ENCODE measurements around the gene ST7.

The ST7 gene

DNA sequence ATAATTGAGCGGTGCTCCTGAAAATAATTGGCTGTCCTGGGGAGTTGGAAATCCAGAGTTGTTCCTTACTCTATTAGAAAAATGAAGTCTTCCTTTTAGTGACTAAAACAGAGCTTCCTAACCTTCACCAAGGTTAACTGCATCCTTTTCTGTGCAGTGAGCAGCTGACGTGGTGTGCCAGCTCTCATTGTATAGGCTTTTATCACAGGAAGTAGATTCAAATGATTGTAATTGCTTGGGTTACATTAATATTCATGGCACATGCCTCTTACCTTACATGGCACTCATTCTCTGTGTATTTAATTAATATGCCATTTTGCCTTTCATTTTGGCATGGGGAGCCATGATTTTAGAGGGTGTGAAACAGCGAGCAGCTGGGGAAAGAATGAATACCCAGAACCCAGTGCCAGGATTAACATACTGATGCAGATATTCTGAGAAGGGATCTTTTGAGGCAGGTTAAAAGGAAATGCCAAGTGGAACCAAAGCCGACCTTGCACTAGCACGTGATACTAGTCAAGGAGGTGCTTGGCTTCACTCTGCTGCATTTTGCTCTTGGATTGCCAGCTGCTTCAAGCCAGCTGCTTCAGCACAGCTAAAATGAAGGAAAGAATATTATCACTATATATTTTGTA lies 115.3 kb downstream of the ST7 start:
- intact Hi-C loops (cut with DNase I; ENCODE audit: low total_unique reads) = no loop called here
- no peaks in the 10 kb centered on the region for H3K27me3 ChIP-seq
- no peak for DNase-seq
- TF ChIP-seq CTCF (IDR thresholded peaks at IDR 0.05) = no peak
- H3K27ac ChIP-seq = peak overlapping the region; percentile 45 to 53
- H3K36me3 ChIP-seq = no peaks in the 10 kb centered on the region
- H3K4me1 ChIP-seq = peaks cover 0 to 80% (median 38%) of the 10 kb centered on the region in 4 donors
- no peaks in the 10 kb centered on the region for H3K9me3 ChIP-seq
- peak overlapping the region in 1 of 2 donors; percentile 12 for H3K4me3 ChIP-seq

GRCh38 chr7:117069379-117069778 lies 116.1 kb downstream of the ST7 start:
- H3K36me3 ChIP-seq = no peaks in the 10 kb centered on the region
- peaks cover 0 to 87% (median 38%) of the 10 kb centered on the region in 4 donors for H3K4me1 ChIP-seq
- H3K9me3 ChIP-seq = no peaks in the 10 kb centered on the region
- H3K27ac ChIP-seq = peak overlapping the region; percentile 21 to 53
- intact Hi-C loops (cut with DNase I; ENCODE audit: low total_unique reads) = no loop called here
- DNase-seq = no peak
- H3K4me3 ChIP-seq = no peak overlapping the region
- no peaks in the 10 kb centered on the region for H3K27me3 ChIP-seq
- no peak for TF ChIP-seq CTCF (IDR thresholded peaks at IDR 0.05)

- H3K4me1 ChIP-seq = peaks cover 0 to 94% (median 34%) of the 10 kb centered on the region in 4 donors
- no peaks in the 10 kb centered on the region for H3K36me3 ChIP-seq
- H3K4me3 ChIP-seq = no peak overlapping the region
- peak overlapping the region; percentile 8 to 61 for H3K27ac ChIP-seq
- intact Hi-C loops (cut with DNase I; ENCODE audit: low total_unique reads) = no loop called here
- no peak for TF ChIP-seq CTCF (IDR thresholded peaks at IDR 0.05)
- DNase-seq = no peak
- H3K27me3 ChIP-seq = no peaks in the 10 kb centered on the region
- H3K9me3 ChIP-seq = no peaks in the 10 kb centered on the region
Observed at GRCh38 chr7:117071551-117071950, 118.2 kb downstream of the ST7 start.

DNA sequence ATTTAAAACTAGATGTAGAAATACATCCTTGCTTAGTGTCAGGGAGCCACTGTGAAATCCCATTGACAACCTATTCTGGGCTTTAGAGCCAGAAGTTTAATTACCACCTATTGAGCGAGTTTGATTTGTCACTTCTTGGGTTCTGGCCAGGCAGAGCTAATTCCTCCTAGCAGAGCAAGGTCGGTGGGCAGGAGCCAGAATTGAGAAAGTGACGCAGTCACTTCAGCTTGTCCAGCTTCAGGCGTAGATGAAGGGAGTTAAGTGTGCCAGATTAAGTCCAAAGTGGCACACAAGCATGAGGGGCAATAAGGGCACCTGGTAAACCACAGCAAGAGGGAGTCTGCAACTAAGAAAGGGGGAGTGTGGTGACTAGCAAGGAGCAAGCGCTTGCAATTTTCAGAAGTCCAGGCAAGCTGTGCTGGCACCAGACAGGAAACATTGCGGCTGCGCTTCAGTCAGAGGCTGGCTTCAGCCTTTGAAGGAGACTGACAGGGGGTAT lies 119.4 kb downstream of the ST7 start:
- peaks cover 0 to 91% (median 32%) of the 10 kb centered on the region in 4 donors for H3K4me1 ChIP-seq
- H3K36me3 ChIP-seq = no peaks in the 10 kb centered on the region
- no peak for TF ChIP-seq CTCF (IDR thresholded peaks at IDR 0.05)
- no peaks in the 10 kb centered on the region for H3K9me3 ChIP-seq
- H3K4me3 ChIP-seq = peak overlapping the region in 1 of 2 donors; percentile 27
- no peaks in the 10 kb centered on the region for H3K27me3 ChIP-seq
- peak; percentile 71 to 82 for DNase-seq
- peak overlapping the region; percentile 61 to 65 for H3K27ac ChIP-seq
- intact Hi-C loops (cut with DNase I; ENCODE audit: low total_unique reads) = no loop called here

- intact Hi-C loops (cut with DNase I; ENCODE audit: low total_unique reads) = no loop called here
- H3K4me1 ChIP-seq = peaks cover 0 to 91% (median 22%) of the 10 kb centered on the region in 4 donors
- peak overlapping the region in 1 of 2 donors; percentile 61 for H3K27ac ChIP-seq
- no peak for DNase-seq
- H3K36me3 ChIP-seq = no peaks in the 10 kb centered on the region
- no peaks in the 10 kb centered on the region for H3K9me3 ChIP-seq
- no peak overlapping the region for H3K4me3 ChIP-seq
- H3K27me3 ChIP-seq = no peaks in the 10 kb centered on the region
- no peak for TF ChIP-seq CTCF (IDR thresholded peaks at IDR 0.05)
Observed at GRCh38 chr7:117074378-117074777, 121.1 kb downstream of the ST7 start.

Data from tibial artery (tissue), 4 donors.